Measurements from ENCODE around the gene DNAJC12.

- no peak for TF ChIP-seq CTCF (conservative IDR thresholded peaks at IDR 0.05; ENCODE audit: low read length)
- TF ChIP-seq EZH2phosphoT487 (IDR thresholded peaks at IDR 0.05; ENCODE audit: borderline replicate concordance) = no peak
Measured at GRCh38 chr10:67794909-67795460, 43.0 kb downstream of the DNAJC12 start.

Measured in Loucy (cell line).